ENCODE results near the gene FLYWCH2.

Gene FLYWCH2

DNA sequence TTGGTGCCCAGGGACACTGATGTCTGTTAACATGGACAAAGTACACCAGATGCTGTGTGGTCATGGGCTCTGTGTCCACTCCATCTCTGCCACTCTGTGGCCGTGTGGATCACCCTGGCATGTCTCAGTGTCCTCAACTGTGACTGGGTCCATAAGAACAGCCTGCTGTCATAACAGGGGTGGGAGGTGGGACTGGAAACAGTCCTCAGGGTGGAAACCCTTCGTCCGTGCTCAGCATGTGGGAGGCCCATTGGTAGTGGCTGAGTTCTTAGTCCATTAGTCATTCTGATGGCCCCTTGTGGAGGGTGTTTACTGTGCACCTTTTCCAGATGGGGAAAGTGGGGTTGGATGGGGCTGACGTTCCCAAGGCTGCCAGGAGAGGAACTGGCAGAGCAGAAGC, 12.8 kb downstream of the FLYWCH2 start:
- Histone ChIP-seq H3K4me3 (ENCODE audit: low read depth, low read length) (no peak overlapping the region), H3K27me3 (ENCODE audit: control insufficient read depth, insufficient read depth, low read length) (no peaks in the 10 kb centered on the region), H3K9ac (ENCODE audit: low read length) (no peak overlapping the region), H3K9me3 (ENCODE audit: control insufficient read depth, insufficient read depth, low read depth, low read length) (no peaks in the 10 kb centered on the region), H3K4me1 (ENCODE audit: control insufficient read depth, insufficient read depth, low read length) (peaks cover 4% of the 10 kb centered on the region), H3K36me3 (ENCODE audit: control insufficient read depth, insufficient read depth, low read length) (peaks cover 7% of the 10 kb centered on the region), H3K27ac (ENCODE audit: low read depth, low read length) (no peak overlapping the region)

DNA sequence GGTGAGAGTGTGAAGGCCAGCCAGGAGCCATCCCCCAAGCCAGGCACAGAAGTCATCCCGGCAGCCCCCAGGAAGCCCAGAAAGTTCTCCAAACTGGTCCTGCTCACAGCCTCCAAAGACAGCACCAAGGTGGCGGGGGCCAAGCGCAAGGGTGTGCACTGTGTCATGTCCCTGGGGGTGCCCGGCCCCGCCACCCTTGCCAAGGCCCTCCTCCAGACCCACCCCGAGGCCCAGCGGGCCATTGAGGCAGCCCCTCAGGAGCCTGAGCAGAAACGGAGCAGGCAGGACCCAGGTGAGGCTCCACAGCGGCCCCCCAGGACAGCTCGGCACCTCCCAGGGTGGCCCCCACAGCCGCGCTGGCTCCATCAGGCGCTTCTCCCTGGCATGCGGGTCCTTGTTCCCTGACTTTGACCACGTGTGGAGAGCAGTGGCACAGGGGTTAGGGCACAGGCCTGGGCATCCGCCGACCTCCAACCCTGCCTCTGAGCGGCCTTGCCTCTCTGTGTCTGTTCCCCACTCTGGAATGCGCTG, 13.5 kb downstream of the FLYWCH2 start:
- H3K4me3 ChIP-seq (ENCODE audit: low read depth, low read length), result no peak overlapping the region
- no peaks in the 10 kb centered on the region for H3K27me3 ChIP-seq (ENCODE audit: control insufficient read depth, insufficient read depth, low read length)
- no peak overlapping the region for H3K9ac ChIP-seq (ENCODE audit: low read length)
- H3K4me1 ChIP-seq (ENCODE audit: control insufficient read depth, insufficient read depth, low read length), result no peaks in the 10 kb centered on the region
- peaks cover 7% of the 10 kb centered on the region for H3K36me3 ChIP-seq (ENCODE audit: control insufficient read depth, insufficient read depth, low read length)
- no peaks in the 10 kb centered on the region for H3K9me3 ChIP-seq (ENCODE audit: control insufficient read depth, insufficient read depth, low read depth, low read length)
- H3K27ac ChIP-seq (ENCODE audit: low read depth, low read length), result no peak overlapping the region

DNA sequence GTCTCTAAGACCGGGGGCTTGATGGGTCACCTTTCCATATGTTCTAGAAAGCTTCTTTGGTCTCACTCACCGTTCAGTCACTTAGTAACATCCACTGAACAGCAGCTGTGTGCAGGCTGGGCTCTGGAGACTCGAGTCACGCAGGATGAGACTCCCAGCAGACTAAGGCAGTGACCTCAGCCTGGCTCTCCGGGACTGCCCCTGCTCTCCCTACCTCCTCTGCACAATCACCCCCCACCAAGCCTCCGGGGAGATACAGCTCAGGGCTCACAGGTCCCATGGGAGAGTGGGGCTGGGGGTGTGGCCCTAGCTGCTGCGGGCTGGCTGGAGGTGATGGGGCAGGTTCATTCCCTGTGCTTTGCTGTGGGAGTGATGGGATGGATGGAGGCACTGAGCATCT, 14.1 kb downstream of the FLYWCH2 start:
- Histone ChIP-seq H3K9me3 (ENCODE audit: control insufficient read depth, insufficient read depth, low read depth, low read length) (no peaks in the 10 kb centered on the region), H3K9ac (ENCODE audit: low read length) (peak overlapping the region; percentile 31), H3K27ac (ENCODE audit: low read depth, low read length) (no peak overlapping the region)

DNA sequence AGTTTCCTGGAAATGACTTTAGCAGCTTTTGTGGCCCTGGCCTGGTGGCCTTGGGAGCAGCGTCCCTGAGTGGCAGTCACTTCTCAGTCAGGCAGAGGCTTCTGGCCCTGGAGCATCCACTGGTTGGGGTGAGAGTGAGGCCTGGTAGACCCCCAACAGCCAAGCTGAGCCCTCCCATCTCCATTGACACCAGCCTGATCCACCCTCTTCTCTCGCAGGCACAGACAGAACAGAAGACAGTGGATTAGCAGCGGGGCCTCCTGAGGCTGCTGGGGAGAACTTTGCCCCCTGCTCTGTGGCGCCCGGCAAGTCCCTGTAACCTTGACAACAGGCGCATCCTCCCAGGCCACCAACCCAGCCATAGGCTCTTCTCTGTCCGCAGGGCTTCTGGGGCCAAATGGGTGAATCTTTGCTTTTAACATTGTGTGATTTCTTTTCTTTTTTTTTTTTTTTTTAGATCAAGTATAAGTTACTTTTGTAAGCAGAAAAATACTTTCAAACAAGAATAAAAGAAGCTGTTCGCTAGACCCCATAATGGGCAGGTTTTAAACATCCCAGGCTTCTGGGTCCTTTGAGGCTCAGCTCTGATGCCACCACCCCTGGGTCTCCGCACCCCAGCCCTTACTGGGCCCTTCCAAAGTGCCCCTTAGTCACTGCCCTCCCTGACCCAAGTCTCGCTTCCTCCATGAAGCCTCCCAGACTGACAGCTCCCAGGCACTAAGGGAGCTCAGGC, 16.0 kb downstream of the FLYWCH2 start:
- H3K27me3 ChIP-seq (ENCODE audit: control insufficient read depth, insufficient read depth, low read length), result no peaks in the 10 kb centered on the region
- no peak overlapping the region for H3K4me3 ChIP-seq (ENCODE audit: low read depth, low read length)
- H3K27ac ChIP-seq (ENCODE audit: low read depth, low read length), result no peak overlapping the region
- H3K36me3 ChIP-seq (ENCODE audit: control insufficient read depth, insufficient read depth, low read length), result peaks cover 7% of the 10 kb centered on the region
- H3K9ac ChIP-seq (ENCODE audit: low read length), result no peak overlapping the region
- H3K4me1 ChIP-seq (ENCODE audit: control insufficient read depth, insufficient read depth, low read length), result peaks cover 3% of the 10 kb centered on the region
- no peaks in the 10 kb centered on the region for H3K9me3 ChIP-seq (ENCODE audit: control insufficient read depth, insufficient read depth, low read depth, low read length)

More for the DNA sequence above, 14.1 kb downstream of the FLYWCH2 start:
- Histone ChIP-seq H3K4me1 (ENCODE audit: control insufficient read depth, insufficient read depth, low read length) (no peaks in the 10 kb centered on the region), H3K4me3 (ENCODE audit: low read depth, low read length) (no peak overlapping the region), H3K36me3 (ENCODE audit: control insufficient read depth, insufficient read depth, low read length) (peaks cover 7% of the 10 kb centered on the region), H3K27me3 (ENCODE audit: control insufficient read depth, insufficient read depth, low read length) (no peaks in the 10 kb centered on the region)

DNA sequence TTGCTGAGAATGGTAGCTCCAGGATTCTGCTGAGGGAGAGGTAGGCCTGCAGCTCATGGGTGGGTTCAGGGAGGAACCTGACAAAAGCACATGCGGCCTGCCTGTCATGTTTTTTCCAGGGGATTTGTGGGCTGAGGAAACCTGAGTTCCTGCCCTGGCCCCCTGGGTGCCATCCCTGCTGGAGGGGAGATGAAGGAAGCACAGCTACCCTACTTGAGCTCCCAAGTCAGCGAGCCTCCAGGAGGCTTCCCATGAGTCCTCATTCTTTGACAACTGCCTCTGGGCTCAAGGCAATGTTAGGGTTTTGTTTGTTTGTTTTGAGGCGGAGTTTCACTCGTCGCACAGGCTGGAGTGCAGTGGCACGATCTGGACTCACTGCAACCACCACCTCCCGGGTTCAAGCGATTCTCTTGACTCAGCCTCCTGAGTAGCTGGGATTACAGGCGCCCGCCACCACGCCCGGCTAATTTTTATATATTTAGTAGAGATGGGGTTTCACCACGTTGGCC, 16.6 kb downstream of the FLYWCH2 start:
- H3K27me3 ChIP-seq (ENCODE audit: control insufficient read depth, insufficient read depth, low read length), result no peaks in the 10 kb centered on the region
- no peak overlapping the region for H3K27ac ChIP-seq (ENCODE audit: low read depth, low read length)
- H3K4me1 ChIP-seq (ENCODE audit: control insufficient read depth, insufficient read depth, low read length), result peaks cover 4% of the 10 kb centered on the region
- peaks cover 7% of the 10 kb centered on the region for H3K36me3 ChIP-seq (ENCODE audit: control insufficient read depth, insufficient read depth, low read length)
- H3K4me3 ChIP-seq (ENCODE audit: low read depth, low read length), result no peak overlapping the region
- H3K9ac ChIP-seq (ENCODE audit: low read length), result no peak overlapping the region
- H3K9me3 ChIP-seq (ENCODE audit: control insufficient read depth, insufficient read depth, low read depth, low read length), result no peaks in the 10 kb centered on the region

DNA sequence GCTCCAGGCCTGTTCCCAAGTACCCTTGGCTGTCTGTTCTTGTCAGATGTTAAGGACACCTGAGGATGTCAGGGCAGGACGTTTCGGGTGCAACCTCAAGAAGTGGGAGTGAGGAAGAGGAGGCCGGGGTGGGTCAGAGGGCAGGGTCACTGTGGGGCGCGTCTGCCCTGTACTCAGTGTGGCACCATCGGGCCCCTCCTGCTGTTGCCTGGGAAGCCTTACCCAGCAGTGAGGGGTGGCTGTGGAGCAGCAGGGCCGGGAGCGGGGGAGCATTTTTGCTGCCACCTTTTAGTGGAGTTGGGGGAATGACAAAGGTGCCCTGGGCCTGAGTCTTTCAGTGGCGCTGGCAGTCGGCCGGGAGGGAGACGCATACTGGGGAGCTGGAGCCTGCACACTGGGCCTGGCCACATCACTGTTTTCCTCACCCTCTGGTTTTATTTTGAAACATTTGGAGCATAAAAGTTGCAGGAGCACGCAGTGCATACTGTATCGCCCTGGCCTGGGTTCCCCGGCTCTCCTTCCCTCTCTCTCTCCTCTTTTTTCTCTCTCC, 17.6 kb downstream of the FLYWCH2 start:
- H3K36me3 ChIP-seq (ENCODE audit: control insufficient read depth, insufficient read depth, low read length), result peaks cover 7% of the 10 kb centered on the region
- peaks cover 4% of the 10 kb centered on the region for H3K4me1 ChIP-seq (ENCODE audit: control insufficient read depth, insufficient read depth, low read length)
- H3K27me3 ChIP-seq (ENCODE audit: control insufficient read depth, insufficient read depth, low read length), result no peaks in the 10 kb centered on the region
- no peak overlapping the region for H3K9ac ChIP-seq (ENCODE audit: low read length)
- H3K4me3 ChIP-seq (ENCODE audit: low read depth, low read length), result no peak overlapping the region
- H3K9me3 ChIP-seq (ENCODE audit: control insufficient read depth, insufficient read depth, low read depth, low read length), result no peaks in the 10 kb centered on the region
- H3K27ac ChIP-seq (ENCODE audit: low read depth, low read length), result no peak overlapping the region

DNA sequence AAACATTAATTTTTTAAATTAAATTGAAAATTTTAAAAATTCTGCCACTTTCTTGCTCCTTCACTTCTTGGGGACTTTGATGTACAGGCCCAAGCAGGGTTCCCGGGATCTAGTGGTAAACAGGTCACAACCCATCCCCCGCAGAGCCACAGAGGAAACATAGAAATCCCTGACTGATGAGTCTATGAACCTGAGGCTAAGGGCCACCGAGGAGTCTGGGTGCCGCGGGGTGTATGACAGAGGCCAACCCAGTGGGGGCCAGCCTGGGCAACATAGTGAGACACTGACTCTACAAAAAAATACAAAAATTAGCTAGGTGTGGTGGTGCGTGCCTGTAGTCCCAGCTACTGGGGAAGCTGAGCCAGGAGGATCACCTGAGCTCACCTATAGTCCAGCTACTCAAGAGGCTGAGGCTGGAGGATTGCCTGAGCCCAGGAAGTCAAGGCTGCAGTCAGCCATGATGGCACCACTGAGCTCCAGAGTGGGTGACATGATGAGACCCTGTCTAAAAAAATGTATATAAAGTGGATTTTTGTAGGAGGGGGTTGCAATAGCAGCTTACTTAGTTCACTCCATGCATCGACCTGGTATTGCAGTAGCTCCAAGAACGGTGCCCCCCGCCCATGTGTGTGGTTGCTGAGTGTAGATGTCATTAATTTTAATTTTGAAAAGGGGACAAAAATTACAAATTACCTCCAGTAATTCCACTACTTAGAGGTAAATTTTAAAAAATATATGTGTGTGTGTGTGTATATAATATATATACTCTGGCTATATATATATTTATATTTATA, 19.5 kb downstream of the FLYWCH2 start:
- no peak overlapping the region for H3K9ac ChIP-seq (ENCODE audit: low read length)
- H3K27ac ChIP-seq (ENCODE audit: low read depth, low read length), result no peak overlapping the region
- H3K36me3 ChIP-seq (ENCODE audit: control insufficient read depth, insufficient read depth, low read length), result no peaks in the 10 kb centered on the region
- H3K4me3 ChIP-seq (ENCODE audit: low read depth, low read length), result no peak overlapping the region
- no peaks in the 10 kb centered on the region for H3K9me3 ChIP-seq (ENCODE audit: control insufficient read depth, insufficient read depth, low read depth, low read length)
- H3K27me3 ChIP-seq (ENCODE audit: control insufficient read depth, insufficient read depth, low read length), result no peaks in the 10 kb centered on the region
- H3K4me1 ChIP-seq (ENCODE audit: control insufficient read depth, insufficient read depth, low read length), result peaks cover 4% of the 10 kb centered on the region

DNA sequence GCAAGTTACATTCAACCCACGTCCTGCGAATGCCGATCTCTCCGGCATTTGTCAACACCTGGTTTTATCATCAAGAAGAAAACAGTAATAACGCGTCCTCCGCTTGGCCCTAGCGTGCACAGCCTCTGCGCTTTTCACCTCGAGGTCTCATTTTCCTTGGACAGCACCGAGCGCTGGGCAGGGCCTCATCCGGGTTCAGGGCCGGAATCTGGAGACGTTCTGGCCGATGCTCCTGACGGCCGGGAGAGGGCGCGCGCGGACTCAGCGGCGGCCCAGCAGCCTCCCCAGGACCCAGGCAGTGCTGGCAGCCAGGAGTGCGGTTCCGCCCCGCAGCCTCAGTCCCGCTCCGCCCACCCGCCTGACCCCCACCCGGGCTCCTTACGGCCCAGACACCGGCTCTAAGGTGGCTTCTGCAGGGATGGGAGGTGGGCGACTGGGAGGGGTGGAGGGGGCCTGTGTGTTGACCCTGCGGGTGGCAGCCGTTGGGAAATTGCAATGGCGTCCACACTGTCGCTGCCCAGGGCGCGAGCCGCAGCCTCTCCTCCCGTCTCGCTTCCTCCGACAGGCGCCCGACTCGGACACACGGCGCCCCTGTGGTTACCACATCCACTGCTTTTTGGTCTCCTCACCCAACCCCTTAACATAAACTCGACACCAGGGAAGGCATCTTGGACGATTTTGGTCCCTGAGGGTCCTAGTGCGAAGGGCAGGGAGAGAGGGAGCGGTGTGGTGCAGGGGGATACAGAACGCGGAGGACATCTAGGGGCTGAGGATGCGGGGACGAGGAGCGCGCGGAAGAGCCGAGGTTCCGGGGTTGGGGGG, 21.3 kb downstream of the FLYWCH2 start:
- peak overlapping the region; percentile 84 for H3K9ac ChIP-seq (ENCODE audit: low read length)
- peaks cover 4% of the 10 kb centered on the region for H3K4me1 ChIP-seq (ENCODE audit: control insufficient read depth, insufficient read depth, low read length)
- peak overlapping the region; percentile 93 for H3K4me3 ChIP-seq (ENCODE audit: low read depth, low read length)
- H3K36me3 ChIP-seq (ENCODE audit: control insufficient read depth, insufficient read depth, low read length), result no peaks in the 10 kb centered on the region
- H3K9me3 ChIP-seq (ENCODE audit: control insufficient read depth, insufficient read depth, low read depth, low read length), result no peaks in the 10 kb centered on the region
- H3K27ac ChIP-seq (ENCODE audit: low read depth, low read length), result peak overlapping the region; percentile 20; the same call in 1 of the 2 replicates
- no peaks in the 10 kb centered on the region for H3K27me3 ChIP-seq (ENCODE audit: control insufficient read depth, insufficient read depth, low read length)

DNA sequence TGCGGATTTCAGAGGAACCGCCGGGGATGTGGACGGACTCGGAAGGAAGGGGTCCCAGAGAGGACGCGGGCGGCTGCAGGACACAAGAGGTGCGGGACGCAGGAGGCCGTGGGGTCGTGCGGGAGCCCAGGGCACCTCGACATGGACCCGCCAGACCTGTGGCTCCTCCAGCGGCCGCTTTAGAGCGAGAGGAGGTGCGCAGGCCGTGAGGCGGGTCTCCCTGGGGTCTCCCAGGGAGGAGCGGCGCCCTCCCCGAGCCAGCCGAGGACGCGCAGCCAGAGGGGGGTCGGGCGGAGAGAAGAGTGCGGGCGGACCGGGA, 21.9 kb downstream of the FLYWCH2 start:
- Histone ChIP-seq H3K4me3 (ENCODE audit: low read depth, low read length) (peak overlapping the region; percentile 93), H3K9me3 (ENCODE audit: control insufficient read depth, insufficient read depth, low read depth, low read length) (no peaks in the 10 kb centered on the region), H3K9ac (ENCODE audit: low read length) (peak overlapping the region; percentile 84), H3K27me3 (ENCODE audit: control insufficient read depth, insufficient read depth, low read length) (no peaks in the 10 kb centered on the region), H3K27ac (ENCODE audit: low read depth, low read length) (peak overlapping the region; percentile 20; the same call in 1 of the 2 replicates), H3K4me1 (ENCODE audit: control insufficient read depth, insufficient read depth, low read length) (peaks cover 4% of the 10 kb centered on the region), H3K36me3 (ENCODE audit: control insufficient read depth, insufficient read depth, low read length) (no peaks in the 10 kb centered on the region)

DNA sequence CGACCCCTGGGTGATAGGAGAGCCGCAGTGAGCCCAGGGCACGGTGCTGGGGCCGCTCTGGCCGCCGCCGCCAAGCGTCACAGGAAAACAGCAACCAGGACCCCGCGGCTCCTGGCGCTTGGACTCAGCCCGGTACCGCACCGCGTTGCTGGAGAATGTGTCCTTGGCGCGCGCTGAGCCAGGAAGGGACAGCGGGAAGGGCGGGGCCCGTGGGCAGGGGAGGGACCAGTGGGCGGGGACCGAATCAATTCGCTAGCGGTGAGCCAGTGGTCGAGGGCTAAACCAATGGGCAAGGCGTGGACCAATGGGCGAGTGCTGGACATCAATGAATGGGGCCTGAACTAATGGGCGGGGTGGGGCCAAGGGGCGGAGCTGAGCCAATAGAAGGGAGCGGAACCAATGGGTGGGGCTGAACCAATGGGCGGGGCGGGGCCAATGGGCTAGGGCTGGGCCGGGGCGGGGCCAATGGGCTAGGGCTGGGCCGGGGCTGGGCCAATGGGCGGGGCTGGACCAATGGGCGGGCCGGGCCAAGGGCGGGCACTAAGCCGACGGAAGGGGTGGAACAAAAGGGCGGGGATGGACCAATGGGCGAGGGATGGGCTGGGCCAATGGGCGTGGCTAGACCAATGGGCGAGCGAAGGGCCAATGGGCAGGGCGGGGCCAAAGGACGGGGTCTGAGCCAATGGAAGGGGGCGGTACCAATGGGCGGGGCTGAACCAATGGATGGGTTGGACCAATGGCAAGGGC, 22.4 kb downstream of the FLYWCH2 start:
- no peaks in the 10 kb centered on the region for H3K27me3 ChIP-seq (ENCODE audit: control insufficient read depth, insufficient read depth, low read length)
- no peak overlapping the region; the same call in 1 of the 2 replicates for H3K27ac ChIP-seq (ENCODE audit: low read depth, low read length)
- H3K4me3 ChIP-seq (ENCODE audit: low read depth, low read length), result peak overlapping the region; percentile 93
- no peaks in the 10 kb centered on the region for H3K9me3 ChIP-seq (ENCODE audit: control insufficient read depth, insufficient read depth, low read depth, low read length)
- H3K4me1 ChIP-seq (ENCODE audit: control insufficient read depth, insufficient read depth, low read length), result peaks cover 4% of the 10 kb centered on the region
- H3K9ac ChIP-seq (ENCODE audit: low read length), result peak overlapping the region; percentile 84
- no peaks in the 10 kb centered on the region for H3K36me3 ChIP-seq (ENCODE audit: control insufficient read depth, insufficient read depth, low read length)

All from HUES6 (cell line).